Glutamatergic neuron (in vitro differentiated cells): ENCODE measurements around the gene RAB38. TPM values are rescaled to one million over a fixed set of nuclear protein-coding genes. Genes with fewer than 3 reads are reported as not detected.

Experiments used
- DNase-seq: peaks from one replicate; pipeline ENCODE4 v3.0.0; 2022
- H3K27ac Mint-ChIP-seq: one replicate; pipeline ENCODE4 v1.8.0; 2020; ENCODE audit warnings: mild to moderate bottlenecking, mixed read lengths, inconsistent platforms; ENCODE audit not compliant: unreplicated experiment
- H3K27me3 Mint-ChIP-seq: one replicate; pipeline ENCODE4 v1.8.0; 2020; ENCODE audit warnings: mild to moderate bottlenecking, moderate library complexity, mixed read lengths, inconsistent platforms; ENCODE audit not compliant: unreplicated experiment
- H3K36me3 Mint-ChIP-seq: one replicate; pipeline ENCODE4 v1.8.0; 2020; ENCODE audit warnings: mild to moderate bottlenecking, mixed read lengths, inconsistent platforms; ENCODE audit not compliant: unreplicated experiment
- H3K4me1 Mint-ChIP-seq: one replicate; pipeline ENCODE4 v1.8.0; 2020; ENCODE audit warnings: mild to moderate bottlenecking, low read depth, mixed read lengths, inconsistent platforms; ENCODE audit not compliant: unreplicated experiment
- H3K4me3 Mint-ChIP-seq: one replicate; pipeline ENCODE4 v1.8.0; 2020; ENCODE audit warnings: mild to moderate bottlenecking, mixed read lengths, inconsistent platforms; ENCODE audit not compliant: unreplicated experiment
- H3K9me3 Mint-ChIP-seq: one replicate; pipeline ENCODE4 v1.8.0; 2020; ENCODE audit warnings: mild to moderate bottlenecking, moderate library complexity, mixed read lengths, inconsistent platforms; ENCODE audit not compliant: unreplicated experiment
- CTCF ChIP-seq: fragments of 200-600 bp; sonication (generic); IDR thresholded peaks from one replicate; pipeline ENCODE4 v1.5.0; 2021; ENCODE audit not compliant: partially characterized antibody, unreplicated experiment
- total RNA-seq: library from RNA; stranded (reverse); fragmentation: NEBNext Ultra II Directional; extraction: Animal tissue kit (Norgen Biotek cat#: 25700); gene quantifications from one replicate; pipeline ENCODE4 v1.2.1, GENCODE V29; 2021; ENCODE audit not compliant: unreplicated experiment

The RAB38 gene
- total RNA-seq, 1 donor from 2014 or later: 0.76 TPM

GRCh38 chr11:88173956-88174355 is 1.3 kb downstream of the RAB38 start:
- H3K9me3 Mint-ChIP-seq: no peaks in the 10 kb centered on the region
- no peaks in the 10 kb centered on the region for H3K36me3 Mint-ChIP-seq
- no peaks in the 10 kb centered on the region for H3K4me1 Mint-ChIP-seq
- TF ChIP-seq CTCF: no peak
- no peak overlapping the region for H3K27ac Mint-ChIP-seq
- H3K4me3 Mint-ChIP-seq: no peak overlapping the region
- DNase-seq: no peak
- H3K27me3 Mint-ChIP-seq: peaks cover 3% of the 10 kb centered on the region

- no peak for TF ChIP-seq CTCF
- Mint-ChIP-seq H3K27me3 (peaks cover 3% of the 10 kb centered on the region), H3K27ac (no peak overlapping the region), H3K9me3 (no peaks in the 10 kb centered on the region), H3K36me3 (no peaks in the 10 kb centered on the region), H3K4me3 (no peak overlapping the region), H3K4me1 (no peaks in the 10 kb centered on the region)
- DNase-seq: no peak
Observed at GRCh38 chr11:88171982-88172381, 3.3 kb downstream of the RAB38 start.

- H3K27me3 Mint-ChIP-seq: peaks cover 3% of the 10 kb centered on the region
- DNase-seq: no peak
- no peak overlapping the region for H3K27ac Mint-ChIP-seq
- H3K4me1 Mint-ChIP-seq: no peaks in the 10 kb centered on the region
- no peak overlapping the region for H3K4me3 Mint-ChIP-seq
- H3K36me3 Mint-ChIP-seq: no peaks in the 10 kb centered on the region
- no peak for TF ChIP-seq CTCF
- H3K9me3 Mint-ChIP-seq: no peaks in the 10 kb centered on the region
Observed at GRCh38 chr11:88170673-88171072, 4.6 kb downstream of the RAB38 start.

GRCh38 chr11:88169881-88170280 is 5.4 kb downstream of the RAB38 start:
- Mint-ChIP-seq H3K27me3 (peaks cover 3% of the 10 kb centered on the region), H3K9me3 (no peaks in the 10 kb centered on the region), H3K4me3 (no peak overlapping the region), H3K27ac (no peak overlapping the region), H3K4me1 (no peaks in the 10 kb centered on the region), H3K36me3 (no peaks in the 10 kb centered on the region)
- TF ChIP-seq CTCF: no peak
- DNase-seq: no peak

GRCh38 chr11:88169471-88169870 is 5.8 kb downstream of the RAB38 start:
- Mint-ChIP-seq H3K27ac (no peak overlapping the region), H3K36me3 (no peaks in the 10 kb centered on the region), H3K4me1 (no peaks in the 10 kb centered on the region), H3K27me3 (peaks cover under 1% of the 10 kb centered on the region), H3K4me3 (no peak overlapping the region), H3K9me3 (no peaks in the 10 kb centered on the region)
- no peak for DNase-seq
- no peak for TF ChIP-seq CTCF
